ENCODE data around the gene C2orf66. TPM values are rescaled to one million over a fixed set of nuclear protein-coding genes. Genes with fewer than 3 reads are reported as not detected.

The C2orf66 gene
- total RNA-seq, 1 donor from 2014 or later, result not detected

DNA sequence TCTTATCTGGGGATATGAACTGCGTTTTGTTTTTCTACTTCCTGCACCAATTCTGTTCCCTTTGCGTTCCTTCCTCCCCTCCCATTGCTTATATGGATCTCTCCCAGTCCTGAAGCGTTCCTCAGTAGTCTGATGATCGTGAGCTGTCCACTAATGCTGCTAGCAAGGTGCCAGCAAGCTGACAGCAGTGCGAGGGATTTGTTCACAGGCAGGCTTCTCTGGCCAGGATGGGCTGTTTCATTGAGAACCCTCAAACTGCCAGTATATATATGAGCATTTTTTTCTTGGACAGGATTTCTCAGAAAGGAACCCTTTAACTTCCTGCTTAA lies 49.8 kb downstream of the C2orf66 start:
- no peak for DNase-seq (ENCODE audit: low spot score)

DNA sequence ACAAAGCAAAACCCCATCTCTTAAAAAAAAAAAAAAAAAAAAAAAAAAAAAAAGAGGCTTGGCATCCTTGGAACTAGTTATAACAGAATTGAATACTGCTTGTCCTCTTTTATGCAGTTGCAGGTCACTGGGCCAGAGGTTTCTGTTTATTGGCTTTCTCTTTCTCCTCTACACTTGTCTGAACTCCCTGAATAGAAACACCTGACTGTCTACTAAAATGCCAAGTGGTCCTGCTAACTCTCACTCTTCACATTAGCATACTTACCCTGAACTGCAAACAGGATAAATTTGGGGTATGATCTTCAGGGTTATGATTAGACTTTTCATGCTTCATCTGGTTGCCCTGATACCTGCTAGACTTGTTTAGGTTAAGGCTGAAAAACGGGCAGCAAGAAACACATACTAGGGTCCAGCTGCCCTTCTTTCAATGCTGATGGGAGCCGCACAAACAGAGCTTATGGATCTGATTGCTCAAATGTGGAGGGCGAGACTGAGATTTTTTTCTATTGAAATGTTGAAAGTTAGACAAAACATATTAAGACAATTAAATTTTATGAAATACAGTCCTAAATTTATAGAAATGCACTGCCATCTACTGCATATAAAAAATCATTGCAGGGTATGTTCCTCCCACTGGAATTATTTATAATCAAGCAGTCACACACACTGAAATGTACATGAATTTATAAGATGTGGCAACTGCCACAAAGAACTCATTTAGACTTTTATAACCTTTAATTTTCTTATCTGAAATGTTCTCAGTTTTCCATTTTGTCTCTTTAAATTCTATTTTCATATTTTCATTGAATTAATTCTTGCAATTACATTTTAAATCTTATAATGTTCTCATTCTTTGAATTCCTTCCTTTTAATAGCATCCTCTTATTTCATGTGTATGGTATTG lies 50.4 kb downstream of the C2orf66 start:
- no peak for DNase-seq (ENCODE audit: low spot score)

Other genes with a start within 250 kb of the C2orf66 start
- gene HECW2, start 215.8 kb downstream of the C2orf66 start, total RNA-seq, result 9.3 TPM
- gene CCDC150, start 169.6 kb downstream of the C2orf66 start, total RNA-seq, result 2.7 TPM
- 36.1 TPM for gene GTF3C3, start 9.7 kb downstream of the C2orf66 start, total RNA-seq
- gene PGAP1, start 117.4 kb upstream of the C2orf66 start, total RNA-seq, result 6.8 TPM